GM19193 (cell line): ENCODE data around the gene FAHD1.

Experiments used
- POLR2A ChIP-seq: IDR thresholded peaks from 4 replicates; pipeline ENCODE4 v1.6.1; 2011; ENCODE audit not compliant: insufficient read depth, insufficient read length; ENCODE audit errors: extremely low read depth

The FAHD1 gene

DNA sequence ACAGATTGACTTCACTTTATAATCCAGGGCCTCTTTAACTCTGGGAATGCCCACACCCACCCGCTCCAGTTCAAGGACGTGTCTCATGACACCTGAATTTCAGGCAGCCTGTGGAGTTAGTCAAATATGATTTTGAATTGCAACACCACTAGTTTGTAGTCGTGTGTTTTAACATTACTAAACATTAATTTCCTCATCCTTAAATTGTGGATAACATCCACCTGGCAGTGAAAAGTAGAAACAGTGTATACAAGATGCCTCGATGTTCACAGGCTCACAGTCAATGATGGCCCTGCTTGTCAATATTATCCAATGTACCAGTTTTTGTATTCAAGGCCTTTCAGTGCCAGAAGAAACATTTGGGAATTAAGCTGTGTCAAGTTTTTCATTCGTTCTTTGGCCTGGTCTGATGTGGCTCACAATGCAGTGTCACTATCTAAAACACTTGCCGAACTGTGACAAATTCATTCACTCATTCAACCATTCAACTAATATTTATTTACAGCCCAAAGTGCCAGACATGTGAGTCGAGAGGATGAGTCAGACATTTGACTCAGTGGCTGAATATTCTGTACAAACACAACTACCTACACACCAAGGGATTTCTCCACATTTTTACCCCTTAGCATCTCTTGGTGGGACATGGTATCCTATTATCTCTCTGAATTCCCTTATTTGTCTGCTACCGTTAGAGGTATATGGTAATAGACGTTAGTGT is 43.5 kb downstream of the FAHD1 start:
- TF ChIP-seq POLR2A = no peak

DNA sequence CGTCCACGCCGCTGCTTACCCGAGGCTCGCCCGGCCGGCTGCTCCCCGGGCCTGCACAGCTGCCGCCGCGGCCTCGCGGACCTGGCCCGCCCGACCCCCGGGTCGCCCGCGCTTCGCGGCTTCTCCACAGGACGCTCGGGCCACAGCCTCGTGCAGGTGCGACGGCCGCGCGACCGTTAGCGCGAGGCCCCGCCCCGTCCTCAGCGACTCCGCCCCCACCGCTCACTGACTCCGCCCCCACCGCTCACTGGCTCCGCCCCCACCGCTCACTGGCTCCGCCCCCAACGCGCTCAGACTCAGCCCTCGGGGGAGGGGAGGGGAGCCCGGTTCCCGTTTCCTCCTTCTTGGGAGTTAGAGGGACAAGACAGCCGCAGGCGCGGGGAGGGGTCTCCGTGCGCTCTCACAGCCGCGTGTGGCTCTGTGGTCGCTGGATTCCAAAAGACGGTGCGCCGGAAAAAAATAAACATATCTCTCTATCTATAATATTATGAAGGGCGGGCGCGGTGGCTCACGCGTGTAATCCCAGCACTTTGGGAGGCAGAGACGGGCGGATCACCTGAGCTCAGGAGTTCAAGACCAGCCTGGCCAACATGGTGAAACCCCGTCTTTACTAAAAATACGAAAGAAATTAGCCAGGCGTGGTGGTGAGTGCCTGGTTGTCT is 45.1 kb downstream of the FAHD1 start, which contains the start of gene MEIOB:
Gene MEIOB, minus strand, starts transcription at position 191 of the 662 bp plus-strand sequence. CDS start 3,989 bp downstream, outside the sequence.
- no peak for TF ChIP-seq POLR2A

DNA sequence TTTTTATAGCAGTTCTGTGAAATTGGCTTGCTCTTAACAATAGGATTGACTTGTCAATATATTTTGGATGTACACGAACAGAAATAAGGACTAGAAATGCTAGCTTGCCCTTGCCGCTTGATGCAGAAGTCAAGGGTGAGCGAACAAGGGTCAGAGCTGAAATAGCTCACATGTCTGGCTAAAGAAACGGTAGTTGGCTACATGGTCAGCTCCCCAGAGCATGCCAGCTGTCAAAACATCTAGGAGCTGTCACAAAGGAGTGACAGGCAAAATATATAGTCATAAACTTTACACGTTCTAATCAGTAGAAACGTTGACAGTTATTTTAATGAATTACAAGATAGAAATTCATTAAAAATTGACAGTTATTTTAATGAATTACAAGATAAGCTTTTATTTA is 47.8 kb downstream of the FAHD1 start:
- no peak for TF ChIP-seq POLR2A

DNA sequence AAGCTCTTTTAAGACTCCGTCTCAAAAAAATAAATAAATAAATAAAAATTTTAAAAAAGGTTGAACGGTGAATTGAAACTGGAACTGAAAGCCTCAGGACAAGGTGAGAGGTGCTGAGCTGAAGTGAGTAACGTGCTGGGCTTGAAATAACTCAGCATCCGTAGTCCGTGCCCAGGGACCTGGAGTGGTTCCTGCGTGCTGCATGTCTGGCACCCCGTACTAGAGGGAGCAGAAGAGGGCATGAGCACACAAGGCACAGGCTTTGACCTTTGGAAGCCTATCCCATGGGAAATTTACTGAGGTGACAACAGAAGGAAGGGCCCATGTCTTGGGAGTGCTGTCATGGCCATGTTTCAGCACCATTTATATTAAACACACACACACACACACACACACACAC is 49.5 kb downstream of the FAHD1 start:
- TF ChIP-seq POLR2A = no peak

DNA sequence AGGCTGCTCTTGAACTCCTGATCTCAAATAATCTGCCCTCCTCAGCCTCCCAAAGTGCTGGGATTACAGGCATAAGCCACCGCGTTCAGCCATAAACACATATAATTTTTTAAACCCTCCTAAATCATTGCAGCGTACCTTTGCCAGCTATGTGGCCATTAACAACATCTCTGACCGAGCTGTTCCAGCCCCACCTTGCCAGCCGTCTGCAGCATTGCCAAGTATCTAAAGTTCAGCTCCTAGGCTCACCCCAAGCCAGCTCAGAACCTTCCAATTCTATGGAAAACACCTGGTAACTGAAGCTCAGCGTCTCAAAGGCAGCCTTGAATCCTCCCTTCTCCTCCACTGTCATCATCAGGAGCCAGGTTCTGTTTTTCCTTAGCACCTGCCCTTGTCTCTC is 50.1 kb downstream of the FAHD1 start:
- TF ChIP-seq POLR2A = no peak

DNA sequence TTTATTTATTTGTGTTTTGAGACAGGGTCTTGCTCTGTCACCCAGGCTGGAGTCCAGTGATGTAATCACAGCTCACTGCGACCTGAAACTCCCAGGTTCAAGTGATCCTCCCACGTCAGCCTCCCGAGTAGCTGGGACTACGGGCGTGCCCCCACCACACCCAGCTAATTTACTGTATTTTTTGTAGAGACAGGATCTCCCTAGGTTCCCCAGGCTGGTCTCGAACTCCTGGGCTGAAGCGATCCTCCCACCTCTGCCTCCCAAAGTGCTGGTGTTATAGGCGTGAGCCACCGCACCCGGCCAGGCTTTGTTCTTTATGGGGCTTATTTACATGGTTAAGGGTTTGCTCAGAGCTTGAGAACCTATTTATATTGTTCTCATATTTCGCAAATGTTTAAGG is 50.8 kb downstream of the FAHD1 start:
- TF ChIP-seq POLR2A = no peak

DNA sequence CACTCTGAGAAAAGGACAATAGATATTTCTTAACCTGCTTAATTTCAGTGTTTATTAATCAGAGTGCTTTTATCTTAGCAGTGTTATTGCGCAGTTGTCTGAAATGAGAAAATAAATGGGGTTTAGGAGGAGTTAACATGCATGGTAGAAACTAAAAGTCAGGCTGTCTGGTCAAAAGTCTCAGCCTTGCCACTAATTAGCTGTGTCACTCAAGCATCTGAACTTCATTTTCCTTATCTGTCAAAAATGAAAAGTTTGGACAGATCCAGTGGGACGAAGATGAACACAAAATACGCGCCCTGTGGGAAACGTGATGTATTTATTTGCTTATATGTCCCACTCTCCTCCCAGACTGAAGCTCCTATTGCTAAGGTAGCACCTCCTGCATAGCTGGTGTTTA is 51.2 kb downstream of the FAHD1 start:
- TF ChIP-seq POLR2A = no peak
